T-helper 9 cell (primary cell): ENCODE data around the gene HEBP1.

Source experiments
- DNase-seq: peaks from one replicate; pipeline ENCODE4 v3.0.0-alpha.2; 2020

Gene HEBP1

GRCh38 chr12:12947902-12948301 lies 52.2 kb downstream of the HEBP1 start:
- DNase-seq: no peak

DNA sequence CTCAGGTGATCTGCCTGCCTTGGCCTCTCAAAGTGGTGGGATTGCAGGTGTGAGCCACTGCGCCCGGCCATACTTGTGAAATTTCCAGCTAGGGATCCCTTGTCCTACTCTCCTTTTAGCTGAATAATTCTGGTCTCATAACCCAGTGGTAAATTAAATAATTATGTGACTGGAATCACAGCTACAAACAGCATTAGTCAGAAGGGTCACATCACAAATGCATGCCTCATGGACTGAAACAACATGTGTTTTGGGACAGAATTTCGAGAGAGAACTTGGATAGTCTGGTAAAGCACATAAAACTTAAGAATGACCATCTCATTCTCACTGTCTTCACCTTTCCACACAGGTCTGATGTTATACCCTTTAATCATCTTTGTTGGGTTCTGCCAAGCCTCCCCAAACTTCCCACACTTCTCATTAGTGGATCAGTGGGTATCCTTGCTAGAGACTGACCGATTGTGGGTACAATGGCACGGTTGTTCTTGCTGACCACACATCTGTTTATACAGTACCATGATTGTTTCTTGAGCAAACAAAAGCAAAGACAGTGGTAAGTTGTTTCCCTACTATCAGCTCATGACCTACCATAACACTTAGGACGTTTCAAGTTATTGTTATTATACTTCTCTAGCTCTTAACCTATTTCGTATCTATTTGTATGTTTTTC lies 53.2 kb downstream of the HEBP1 start:
- no peak for DNase-seq

- no peak for DNase-seq
Observed at GRCh38 chr12:12945591-12945990, 54.5 kb downstream of the HEBP1 start.

DNA sequence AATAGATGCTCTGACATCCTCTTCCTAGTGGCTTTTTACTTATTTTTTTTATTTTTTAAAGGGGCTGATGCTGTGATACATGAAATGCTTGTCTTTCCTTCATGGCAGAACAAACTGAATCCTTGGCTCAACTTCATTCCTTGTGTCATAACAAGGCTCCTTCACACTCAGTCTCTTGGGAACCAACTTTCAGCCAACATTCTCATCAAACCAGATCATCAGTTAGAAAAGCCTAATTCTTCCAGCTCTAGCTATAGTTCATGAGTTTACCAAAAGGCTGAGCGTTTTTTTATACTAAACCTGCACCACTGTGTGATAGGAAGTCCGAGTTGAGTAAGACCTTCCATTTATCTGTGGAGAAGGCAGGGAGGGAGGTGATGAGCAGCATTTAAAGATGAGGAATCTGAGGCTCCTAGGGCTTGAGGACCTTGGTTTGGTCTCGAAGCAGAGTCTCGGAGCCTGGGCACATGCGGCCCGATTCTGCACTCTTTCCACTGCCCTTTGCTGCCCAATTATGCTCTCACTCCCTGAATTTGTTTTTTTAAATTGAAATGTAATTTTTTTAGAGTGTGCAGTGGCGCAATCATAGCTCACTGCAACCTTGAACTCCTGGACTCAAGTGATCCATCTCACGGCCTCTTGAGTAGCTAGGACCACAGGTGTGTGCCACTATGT lies 56.3 kb downstream of the HEBP1 start:
- no peak for DNase-seq

- no peak for DNase-seq
Observed at GRCh38 chr12:12941450-12942350, 58.4 kb downstream of the HEBP1 start.

DNA sequence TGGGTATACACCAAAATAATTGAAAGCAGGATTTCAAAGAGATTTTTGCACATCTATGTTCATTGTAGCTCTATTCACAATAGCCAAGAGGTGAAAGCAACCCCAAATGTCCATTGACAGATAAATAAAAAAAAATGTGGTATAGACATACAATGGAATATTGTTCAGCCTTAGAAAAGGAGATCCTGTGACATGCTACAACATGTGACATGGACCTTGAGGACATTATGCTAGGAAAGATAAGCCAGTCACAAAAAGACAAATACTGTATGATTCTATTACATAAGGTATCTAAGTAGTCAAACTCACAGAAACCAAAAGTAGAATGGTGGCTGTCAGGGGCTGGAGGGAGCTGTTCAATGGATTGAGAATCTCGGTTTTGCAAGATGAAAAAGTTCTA lies 60.2 kb downstream of the HEBP1 start:
- DNase-seq: no peak

DNA sequence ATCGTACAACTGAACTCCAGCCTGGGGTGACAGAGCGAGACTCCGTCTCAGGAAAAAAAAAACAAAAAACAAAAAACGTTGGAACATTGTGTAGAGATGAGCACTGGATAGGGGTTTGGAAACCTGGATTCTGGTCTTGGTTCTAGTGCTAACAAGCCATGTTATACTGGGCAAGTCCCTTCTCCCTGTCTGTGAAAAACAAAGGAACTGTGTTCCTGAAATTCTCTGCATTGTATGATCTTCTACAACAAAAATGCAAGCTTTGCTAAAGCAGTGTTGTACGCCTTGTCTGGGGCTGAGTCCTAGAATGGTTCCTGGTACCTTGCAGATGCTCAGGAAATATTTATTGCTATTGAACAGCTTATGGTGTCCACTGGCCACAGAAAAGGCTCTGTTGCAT lies 61.5 kb downstream of the HEBP1 start:
- no peak for DNase-seq

- DNase-seq: no peak
Observed at GRCh38 chr12:12936983-12937491, 63.0 kb downstream of the HEBP1 start.

DNA sequence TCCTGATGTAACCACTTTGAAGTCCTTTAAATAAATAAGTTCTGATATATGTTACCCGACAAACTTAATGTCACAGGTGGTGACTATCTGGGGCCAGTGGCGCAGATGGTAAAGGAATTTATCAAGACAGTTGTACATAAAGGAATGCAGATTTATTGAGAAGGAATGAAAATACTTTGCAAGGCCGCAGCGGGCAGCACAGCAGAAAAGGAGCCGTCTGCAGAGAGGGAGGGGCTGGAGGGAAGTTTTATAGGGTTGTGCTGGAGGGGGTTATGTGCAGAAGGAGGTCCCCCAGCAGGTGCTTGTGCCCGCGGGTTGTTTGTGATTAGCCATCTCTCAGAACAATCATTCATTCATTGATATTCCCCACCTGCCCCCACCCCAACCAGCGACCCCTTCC lies 65.5 kb downstream of the HEBP1 start:
- DNase-seq: no peak

GRCh38 chr12:12933742-12934141 lies 66.3 kb downstream of the HEBP1 start:
- DNase-seq: no peak

DNA sequence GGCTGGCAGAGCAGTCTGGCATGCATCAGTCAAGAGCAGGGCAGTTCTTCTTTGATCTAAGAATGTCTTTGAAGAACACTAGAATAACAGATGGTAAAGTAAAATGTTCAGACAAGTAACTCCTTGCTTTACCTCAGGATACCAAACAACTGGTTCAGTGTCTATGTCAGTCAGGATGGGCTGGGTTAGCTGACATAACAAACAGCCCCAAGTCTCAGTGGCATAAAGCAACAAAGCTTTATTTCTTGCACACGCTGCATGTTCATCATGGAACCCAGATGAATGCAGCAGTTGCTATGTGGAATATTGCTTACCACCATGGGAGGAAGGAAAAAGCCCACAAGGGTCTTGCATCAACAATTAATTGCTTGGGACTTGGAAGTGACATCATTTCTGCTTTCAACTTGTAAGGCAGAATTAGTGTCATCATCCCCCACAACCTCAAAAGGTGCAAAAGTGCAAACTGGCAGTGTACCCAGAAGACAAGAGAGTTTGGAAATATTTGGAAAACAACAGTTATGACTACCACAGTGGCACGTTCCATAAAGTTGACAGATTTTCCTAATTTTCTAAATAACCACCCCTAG lies 69.3 kb downstream of the HEBP1 start:
- DNase-seq: no peak

GRCh38 chr12:12929696-12930095 lies 70.4 kb downstream of the HEBP1 start:
- no peak for DNase-seq

- DNase-seq: no peak
Observed at GRCh38 chr12:12927211-12928079, 72.6 kb downstream of the HEBP1 start.

- no peak for DNase-seq
Observed at GRCh38 chr12:12926571-12927071, 73.4 kb downstream of the HEBP1 start.

- DNase-seq: no peak
Observed at GRCh38 chr12:12925388-12925787, 74.7 kb downstream of the HEBP1 start.
